SU-DHL-6 (cell line): ENCODE measurements around the gene PLXND1.

Source experiments
- H2AFZ ChIP-seq: fragments of 200-600 bp; sonication (generic); 2 replicates; pipeline ENCODE4 v1.6.1; 2014; ENCODE audit warnings: low read depth, mild to moderate bottlenecking, moderate library complexity, mixed read lengths, antibody characterized with exemption, low read length; ENCODE audit not compliant: severe bottlenecking
- H3F3A ChIP-seq: fragments of 200-600 bp; shearing (Covaris generic); 2 replicates; pipeline ENCODE4 v1.6.0; 2016; ENCODE audit warnings: antibody characterized with exemption, mild to moderate bottlenecking; ENCODE audit not compliant: insufficient read depth
- H3K27ac ChIP-seq: fragments of 200-600 bp; sonication (generic); 2 replicates; pipeline ENCODE4 v1.5.1; 2016; ENCODE audit warnings: low read depth, mild to moderate bottlenecking, low read length, moderate library complexity, mixed read lengths
- H3K27me3 ChIP-seq: fragments of 200-600 bp; sonication (generic), shearing (Covaris generic); 2 replicates; pipeline ENCODE4 v1.6.0; 2014; ENCODE audit warnings: mild to moderate bottlenecking, low read length
- H3K36me3 ChIP-seq: fragments of 200-600 bp; sonication (generic); 2 replicates; pipeline ENCODE4 v1.6.1; 2014; ENCODE audit warnings: mild to moderate bottlenecking, low read length, mixed read lengths
- H3K4me2 ChIP-seq: fragments of 300-600, 200-600 bp; shearing (Covaris generic), sonication (generic); 2 replicates; pipeline ENCODE4 v1.6.0; 2014; ENCODE audit warnings: low read length, low read depth, mild to moderate bottlenecking; ENCODE audit not compliant: poor library complexity, severe bottlenecking
- H3K4me3 ChIP-seq: fragments of 200-600 bp; sonication (generic); 2 replicates; pipeline ENCODE4 v1.5.1; 2014; ENCODE audit warnings: antibody characterized with exemption, low read length, mild to moderate bottlenecking, mixed read lengths; ENCODE audit not compliant: insufficient read depth, poor library complexity, severe bottlenecking
- H3K79me2 ChIP-seq: fragments of 200-600 bp; sonication (generic); 2 replicates; pipeline ENCODE4 v1.6.1; 2014; ENCODE audit warnings: mild to moderate bottlenecking, low read length, moderate library complexity; ENCODE audit not compliant: insufficient read depth
- H3K9ac ChIP-seq: fragments of 200-600 bp; sonication (generic); 2 replicates; pipeline ENCODE4 v1.7.0; 2014; ENCODE audit warnings: mild to moderate bottlenecking, low read length
- H3K9me2 ChIP-seq: fragments of 200-600 bp; sonication (generic); replicated peaks from 2 replicates; pipeline ENCODE4 v1.6.1; 2014; ENCODE audit warnings: low read length; ENCODE audit not compliant: insufficient read depth
- H3K9me3 ChIP-seq: fragments of 200-600 bp; sonication (generic); 2 replicates; pipeline ENCODE4 v1.6.1; 2014; ENCODE audit warnings: low read length, mixed read lengths; ENCODE audit not compliant: insufficient read depth
- H4K20me1 ChIP-seq: fragments of 200-600 bp; sonication (generic); 2 replicates; pipeline ENCODE4 v1.6.1; 2014; ENCODE audit warnings: low read depth, mild to moderate bottlenecking, antibody characterized with exemption, low read length, moderate library complexity, mixed read lengths
- EZH2phosphoT487 ChIP-seq: fragments of 200-600 bp; sonication (generic), shearing (Covaris generic); conservative IDR thresholded peaks from 2 replicates; pipeline ENCODE4 v1.6.1; 2018; ENCODE audit warnings: mild to moderate bottlenecking, antibody characterized with exemption, low read length, moderate library complexity, mixed read lengths
- TF ChIP-seq, protein P1 (sequence below): fragments of 200-600 bp; sonication (generic); IDR thresholded peaks from one replicate; pipeline ENCODE4 v1.5.1; 2017; ENCODE audit warnings: antibody characterized with exemption, mild to moderate bottlenecking, low read length, moderate library complexity; ENCODE audit not compliant: insufficient read depth, poor library complexity, severe bottlenecking

PLXND1 gene

GRCh38 chr3:129567939-129568338 is 38.5 kb downstream of the PLXND1 start:
- no peak overlapping the region for H3K4me3 ChIP-seq
- H2AFZ ChIP-seq = no peak overlapping the region
- no peaks in the 10 kb centered on the region for H3K79me2 ChIP-seq
- no peaks in the 10 kb centered on the region for H4K20me1 ChIP-seq
- H3K9ac ChIP-seq = no peak overlapping the region
- TF ChIP-seq EZH2phosphoT487 = no peak
- TF ChIP-seq, protein P1, sequence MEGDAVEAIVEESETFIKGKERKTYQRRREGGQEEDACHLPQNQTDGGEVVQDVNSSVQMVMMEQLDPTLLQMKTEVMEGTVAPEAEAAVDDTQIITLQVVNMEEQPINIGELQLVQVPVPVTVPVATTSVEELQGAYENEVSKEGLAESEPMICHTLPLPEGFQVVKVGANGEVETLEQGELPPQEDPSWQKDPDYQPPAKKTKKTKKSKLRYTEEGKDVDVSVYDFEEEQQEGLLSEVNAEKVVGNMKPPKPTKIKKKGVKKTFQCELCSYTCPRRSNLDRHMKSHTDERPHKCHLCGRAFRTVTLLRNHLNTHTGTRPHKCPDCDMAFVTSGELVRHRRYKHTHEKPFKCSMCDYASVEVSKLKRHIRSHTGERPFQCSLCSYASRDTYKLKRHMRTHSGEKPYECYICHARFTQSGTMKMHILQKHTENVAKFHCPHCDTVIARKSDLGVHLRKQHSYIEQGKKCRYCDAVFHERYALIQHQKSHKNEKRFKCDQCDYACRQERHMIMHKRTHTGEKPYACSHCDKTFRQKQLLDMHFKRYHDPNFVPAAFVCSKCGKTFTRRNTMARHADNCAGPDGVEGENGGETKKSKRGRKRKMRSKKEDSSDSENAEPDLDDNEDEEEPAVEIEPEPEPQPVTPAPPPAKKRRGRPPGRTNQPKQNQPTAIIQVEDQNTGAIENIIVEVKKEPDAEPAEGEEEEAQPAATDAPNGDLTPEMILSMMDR = no peak
- no peaks in the 10 kb centered on the region for H3K36me3 ChIP-seq
- H3K27ac ChIP-seq = no peak overlapping the region
- H3K9me3 ChIP-seq = no peaks in the 10 kb centered on the region
- no peak overlapping the region for H3K4me2 ChIP-seq
- no peaks in the 10 kb centered on the region for H3F3A ChIP-seq
- no peaks in the 10 kb centered on the region for H3K27me3 ChIP-seq
- no peaks in the 10 kb centered on the region for H3K9me2 ChIP-seq

GRCh38 chr3:129567176-129567705 is 39.2 kb downstream of the PLXND1 start:
- no peak for TF ChIP-seq EZH2phosphoT487
- TF ChIP-seq, protein P1 = no peak
- no peaks in the 10 kb centered on the region for H4K20me1 ChIP-seq

DNA sequence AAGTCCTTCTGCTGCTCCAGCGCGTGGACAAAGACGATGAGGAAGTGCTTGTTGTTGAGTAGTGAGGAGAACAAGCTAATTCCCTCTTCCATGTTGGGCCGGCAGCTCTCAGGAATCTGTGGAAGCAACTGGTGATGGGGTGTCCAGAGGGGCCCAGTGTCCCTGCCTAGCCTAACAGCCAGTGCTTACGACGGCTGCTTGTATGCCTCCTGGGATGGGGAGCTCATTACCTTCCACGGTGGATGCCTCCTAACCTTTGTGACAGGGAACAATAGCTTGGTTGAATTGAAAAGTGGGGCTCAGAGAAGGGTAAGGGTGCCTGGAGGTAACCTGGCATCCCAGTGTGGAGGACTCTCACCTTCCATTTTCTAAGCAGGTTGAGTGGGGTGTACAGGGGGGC is 40.6 kb downstream of the PLXND1 start:
- Histone ChIP-seq H3K27ac (no peak overlapping the region), H3F3A (no peaks in the 10 kb centered on the region), H3K9ac (no peak overlapping the region), H3K4me2 (no peak overlapping the region), H2AFZ (no peak overlapping the region), H4K20me1 (no peaks in the 10 kb centered on the region), H3K9me2 (no peaks in the 10 kb centered on the region), H3K4me3 (no peak overlapping the region), H3K27me3 (no peaks in the 10 kb centered on the region), H3K79me2 (no peaks in the 10 kb centered on the region), H3K9me3 (no peaks in the 10 kb centered on the region), H3K36me3 (no peaks in the 10 kb centered on the region)
- no peak for TF ChIP-seq EZH2phosphoT487
- TF ChIP-seq, protein P1 = no peak

More at GRCh38 chr3:129567176-129567705, 39.2 kb downstream of the PLXND1 start:
- H3K4me2 ChIP-seq = no peak overlapping the region
- no peaks in the 10 kb centered on the region for H3K79me2 ChIP-seq
- H3F3A ChIP-seq = no peaks in the 10 kb centered on the region
- no peak overlapping the region for H3K27ac ChIP-seq
- H3K4me3 ChIP-seq = no peak overlapping the region
- H3K9me3 ChIP-seq = no peaks in the 10 kb centered on the region
- H2AFZ ChIP-seq = no peak overlapping the region
- H3K36me3 ChIP-seq = no peaks in the 10 kb centered on the region
- H3K27me3 ChIP-seq = no peaks in the 10 kb centered on the region
- no peaks in the 10 kb centered on the region for H3K9me2 ChIP-seq
- no peak overlapping the region for H3K9ac ChIP-seq
